H1 (cell line): Measurements from ENCODE around the gene ZNF414. TPM values are rescaled to one million over a fixed set of nuclear protein-coding genes. Genes with fewer than 3 reads are reported as not detected.
A peak's percentile ranks its signal among the peaks of the same experiment; 100 is the strongest.

Experiments used
- CTCF ChIA-PET: fragments of 300-600 bp; sonication (Branson Sonifier 250); formaldehyde crosslinking; loops from one replicate; lab custom pipeline; 2021; ENCODE audit not compliant: partially characterized antibody; lab: Charles Lee
- POLR2A ChIA-PET: fragments of 300-600 bp; sonication (Branson Sonifier 250); formaldehyde crosslinking; loops from one replicate; lab custom pipeline; 2021; ENCODE audit warnings: inconsistent platforms; ENCODE audit not compliant: partially characterized antibody; lab: Charles Lee
- DNase-seq, 2 experiments: peaks; one replicate each; pipeline versions ENCODE4 v3.0.0 to v3.0.0-alpha.2; 2010 to 2022; ENCODE audit warnings: low spot score in 2 of 2, low read depth in 1 of 2, mixed read lengths in 1 of 2
- FAIRE-seq: peaks from 2 replicates; lab custom pipeline; 2011; peaks lifted over from hg19 to GRCh38; lab: Jason Lieb, UNC
- H2AFZ ChIP-seq: 2 replicates; pipeline ENCODE4 v1.8.1; 2012; ENCODE audit warnings: low read length, inconsistent platforms
- H2AK5ac ChIP-seq: 2 replicates; pipeline ENCODE4 v1.6.1; 2013; ENCODE audit warnings: low read depth, low read length
- H2BK120ac ChIP-seq: replicated peaks from 2 replicates; pipeline ENCODE3; 2013; ENCODE audit warnings: low read depth, low read length, inconsistent platforms
- H2BK12ac ChIP-seq: 2 replicates; pipeline ENCODE4 v1.6.1; 2013; ENCODE audit warnings: low read depth, low read length
- H2BK15ac ChIP-seq: 2 replicates; pipeline ENCODE4 v1.6.1; 2013; ENCODE audit warnings: low read length
- H2BK20ac ChIP-seq: 2 replicates; pipeline ENCODE4 v1.6.1; 2013; ENCODE audit warnings: low read length
- H2BK5ac ChIP-seq: 2 replicates; pipeline ENCODE4 v1.6.1; 2013; ENCODE audit warnings: low read depth, low read length
- H3K14ac ChIP-seq: 2 replicates; pipeline ENCODE4 v1.6.1; 2013; ENCODE audit warnings: inconsistent platforms; ENCODE audit not compliant: insufficient read length
- H3K18ac ChIP-seq: 2 replicates; pipeline ENCODE4 v1.6.1; 2013; ENCODE audit warnings: low read length; ENCODE audit errors: extremely low read depth
- H3K23ac ChIP-seq: 2 replicates; pipeline ENCODE4 v1.6.1; 2013; ENCODE audit warnings: inconsistent platforms; ENCODE audit not compliant: insufficient read length
- H3K23me2 ChIP-seq: 2 replicates; pipeline ENCODE4 v1.6.1; 2013; ENCODE audit warnings: low read depth, low read length
- H3K27ac ChIP-seq: 2 replicates; pipeline ENCODE4 v1.6.1; 2011; ENCODE audit warnings: low read depth, low read length, inconsistent platforms
- H3K27me3 ChIP-seq, 4 experiments: replicated peaks in 1 of 4; 1 replicate in 1 of 4; 2 replicates in 3 of 4; pipeline versions ENCODE4 v1.6.1 to v1.8.1; 2011 to 2013; ENCODE audit warnings: low read length in 3 of 4, mild to moderate bottlenecking in 3 of 4, inconsistent platforms in 2 of 4, mixed read lengths in 2 of 4, moderate library complexity in 1 of 4; ENCODE audit not compliant: control insufficient read depth in 3 of 4, insufficient read depth in 3 of 4; ENCODE audit errors: extremely low read depth in 1 of 4
- H3K36me3 ChIP-seq, 4 experiments: 2 replicates each; pipeline versions ENCODE4 v1.6.1 to v1.8.1; 2011 to 2013; ENCODE audit warnings: mild to moderate bottlenecking in 4 of 4, low read length in 3 of 4, moderate library complexity in 2 of 4, control low read depth in 1 of 4, inconsistent platforms in 1 of 4; ENCODE audit not compliant: insufficient read depth in 4 of 4, control insufficient read depth in 2 of 4
- H3K4ac ChIP-seq: replicated peaks from 2 replicates; pipeline ENCODE3; 2013; ENCODE audit warnings: low read length, low read depth, mixed read lengths, inconsistent platforms; ENCODE audit not compliant: insufficient read length
- H3K4me1 ChIP-seq, 4 experiments: replicated peaks in 1 of 4; 1 replicate in 1 of 4; 2 replicates in 3 of 4; pipeline versions ENCODE4 v1.6.1 to v1.8.1; 2011 to 2013; ENCODE audit warnings: low read length in 3 of 4, inconsistent platforms in 2 of 4, mixed read lengths in 1 of 4; ENCODE audit not compliant: insufficient read depth in 4 of 4, control insufficient read depth in 3 of 4
- H3K4me2 ChIP-seq, 2 experiments: 2 replicates each; pipeline versions ENCODE4 v1.6.1 to v1.8.1; 2011 to 2013; ENCODE audit warnings: low read depth in 2 of 2, low read length in 2 of 2, control low read depth in 1 of 2, inconsistent platforms in 1 of 2, mild to moderate bottlenecking in 1 of 2; ENCODE audit not compliant: insufficient read depth in 1 of 2
- H3K4me3 ChIP-seq, 4 experiments: fragments of 200-600, 300-600 bp in 1 of 4; sonication (generic), shearing (Covaris generic), sonication (Bioruptor Twin) in 1 of 4; 2 replicates each; pipeline versions ENCODE4 v1.5.1 to v1.8.1; 2011 to 2016; ENCODE audit warnings: low read length in 4 of 4, low read depth in 3 of 4, control low read depth in 2 of 4, inconsistent platforms in 2 of 4, mild to moderate bottlenecking in 2 of 4, mixed read lengths in 1 of 4, moderate library complexity in 1 of 4; ENCODE audit not compliant: insufficient read depth in 2 of 4; ENCODE audit errors: extremely low read depth in 1 of 4
- H3K56ac ChIP-seq: replicated peaks from 2 replicates; pipeline ENCODE3; 2013; ENCODE audit warnings: low read depth, mild to moderate bottlenecking, mixed read lengths, low read length, inconsistent platforms; ENCODE audit not compliant: insufficient read length
- H3K79me1 ChIP-seq: 2 replicates; pipeline ENCODE4 v1.6.1; 2013; ENCODE audit warnings: low read depth, low read length, control low read depth
- H3K79me2 ChIP-seq, 2 experiments: 2 replicates each; pipeline versions ENCODE4 v1.6.1 to v1.8.1; 2012 to 2013; ENCODE audit warnings: low read length in 2 of 2, mild to moderate bottlenecking in 2 of 2, inconsistent platforms in 1 of 2; ENCODE audit not compliant: insufficient read depth in 2 of 2, control insufficient read depth in 1 of 2
- H3K9ac ChIP-seq, 4 experiments: replicated peaks in 1 of 4; 1 replicate in 1 of 4; 2 replicates in 3 of 4; pipeline versions ENCODE4 v1.6.1 to v1.8.1; 2011 to 2013; ENCODE audit warnings: low read depth in 3 of 4, low read length in 3 of 4, control low read depth in 2 of 4, mild to moderate bottlenecking in 2 of 4, moderate library complexity in 2 of 4, inconsistent platforms in 1 of 4; ENCODE audit errors: extremely low read depth in 1 of 4
- H3K9me3 ChIP-seq, 2 experiments: 2 replicates each; pipeline versions ENCODE4 v1.6.1 to v1.8.1; 2012 to 2013; ENCODE audit warnings: mild to moderate bottlenecking in 2 of 2, moderate library complexity in 2 of 2, control low read depth in 1 of 2, inconsistent platforms in 1 of 2, low read depth in 1 of 2, low read length in 1 of 2, mixed read lengths in 1 of 2; ENCODE audit not compliant: insufficient read depth in 2 of 2
- H4K20me1 ChIP-seq, 2 experiments: replicated peaks in 1 of 2; 2 replicates each; pipeline versions ENCODE3 to v1.8.1; 2011 to 2013; ENCODE audit warnings: inconsistent platforms in 2 of 2, low read length in 2 of 2, mild to moderate bottlenecking in 1 of 2; ENCODE audit not compliant: insufficient read depth in 2 of 2, control insufficient read depth in 1 of 2
- H4K5ac ChIP-seq: 2 replicates; pipeline ENCODE4 v1.6.1; 2013; ENCODE audit warnings: low read length, low read depth, mixed read lengths, inconsistent platforms; ENCODE audit not compliant: insufficient read length
- H4K8ac ChIP-seq: 2 replicates; pipeline ENCODE4 v1.8.0; 2013; ENCODE audit warnings: mild to moderate bottlenecking, moderate library complexity, low read length, inconsistent platforms; ENCODE audit not compliant: insufficient read depth; ENCODE audit errors: extremely low read depth
- H4K91ac ChIP-seq: replicated peaks from 2 replicates; pipeline ENCODE3; 2013; ENCODE audit warnings: low read length, mixed read lengths, inconsistent platforms; ENCODE audit not compliant: insufficient read length
- EP300 ChIP-seq, 2 experiments: IDR thresholded peaks; 1 replicate in 1 of 2; 2 replicates in 1 of 2; pipeline ENCODE4 v1.6.1; 2011 to 2012; ENCODE audit warnings: low read depth in 2 of 2, low read length in 2 of 2, mild to moderate bottlenecking in 2 of 2, borderline replicate concordance in 1 of 2, inconsistent platforms in 1 of 2, moderate library complexity in 1 of 2
- MAX ChIP-seq: IDR thresholded peaks from 2 replicates; pipeline ENCODE4 v1.6.1; 2012; ENCODE audit warnings: inconsistent platforms
- POLR2A ChIP-seq, 2 experiments: IDR thresholded peaks; 1 replicate in 1 of 2; 2 replicates in 1 of 2; pipeline ENCODE4 v1.6.1; 2011; ENCODE audit warnings: low read depth in 2 of 2, low read length in 2 of 2, mild to moderate bottlenecking in 2 of 2; ENCODE audit errors: control extremely low read depth in 1 of 2
- POLR2AphosphoS5 ChIP-seq: IDR thresholded peaks from 2 replicates; pipeline ENCODE4 v1.6.1; 2011; ENCODE audit warnings: low read depth, low read length
- TEAD4 ChIP-seq: IDR thresholded peaks from 2 replicates; pipeline ENCODE4 v1.6.1; 2012; ENCODE audit warnings: low read depth, low read length, inconsistent platforms, mixed read lengths
- whole genome bisulfite sequencing, 2 experiments: shearing (Covaris generic) in 1 of 2; methylation state at CpG; one replicate each; pipeline versions ENCODE4 v1.1.6 to v1.1.7; 2013 to 2015; ENCODE audit warnings: low lambda C conversion rate in 2 of 2, mixed read lengths in 2 of 2, inconsistent platforms in 1 of 2, low coverage in 1 of 2, missing lambda C conversion rate in 1 of 2; ENCODE audit not compliant: insufficient replicate concordance in 2 of 2, insufficient coverage in 1 of 2, insufficient read length in 1 of 2; ENCODE audit errors: extremely low coverage in 1 of 2, missing lambda C conversion rate in 1 of 2; 5-methylcytosine and 5-hydroxymethylcytosine counted together
- polyA plus RNA-seq, 7 experiments: library from polyadenylated mRNA; depleted of rRNA in 3 of 7; stranded (reverse) in 5 of 7; unstranded in 2 of 7; fragments of >200 nt in 5 of 7; fragments of 200-250 nt in 2 of 7; gene quantifications; 1 replicate in 5 of 7; 2 replicates in 1 of 7; 4 replicates in 1 of 7; pipeline versions ENCODE4 v1.2.1 to v1.2.3, GENCODE V29; 2011 to 2013; ENCODE audit warnings: missing spikeins in 2 of 7, mixed read lengths in 2 of 7
- total RNA-seq: library from RNA; stranded (reverse); fragmentation: NEBNext Ultra II Directional; extraction: Animal tissue kit (Norgen Biotek cat#: 25700); gene quantifications from 2 replicates; pipeline ENCODE4 v1.2.1, GENCODE V29; 2021

The ZNF414 gene
- total and polyA plus RNA-seq, 2 of the 8 experiments (the other 6 are each of a cell fraction or from before 2014, with no cell fraction given) = 9.7 to 26.8 TPM

GRCh38 chr19:8485561-8486371 is 28.2 kb downstream of the ZNF414 start:
- Histone ChIP-seq H3K56ac (no peak overlapping the region), H3K36me3 (peaks cover 33 to 73% (median 54%) of the 10 kb centered on the region in 4 experiments), H3K9me3 (no peaks in the 10 kb centered on the region), H4K20me1 (peaks cover 20 to 50% of the 10 kb centered on the region in 2 experiments), H3K27me3 (no peaks in the 10 kb centered on the region), H2BK15ac (no peak overlapping the region), H2BK120ac (no peak overlapping the region), H3K4me2 (no peak overlapping the region), H3K18ac (no peak overlapping the region), H2AFZ (no peak overlapping the region), H2BK20ac (no peak overlapping the region), H3K9ac (no peak overlapping the region), H4K91ac (no peak overlapping the region), H3K4me3 (no peak overlapping the region), H2BK12ac (no peak overlapping the region), H4K8ac (peak overlapping the region; percentile 72), H3K23ac (no peak overlapping the region), H2BK5ac (no peak overlapping the region), H3K79me1 (peaks cover 18% of the 10 kb centered on the region), H2AK5ac (no peak overlapping the region), H3K4ac (no peak overlapping the region), H3K14ac (no peak overlapping the region), H3K79me2 (peaks cover 0 to 36% of the 10 kb centered on the region in 2 experiments; a peak in 2 of 4 replicates), H3K23me2 (no peaks in the 10 kb centered on the region; the same call in 1 of the 2 replicates), H4K5ac (no peak overlapping the region), H3K27ac (no peak overlapping the region), H3K4me1 (peaks cover 0 to 2% (median 0%) of the 10 kb centered on the region in 4 experiments; a peak in 1 of 7 replicates)
- DNase-seq = no peak
- TF ChIP-seq TEAD4 = no peak
- TF ChIP-seq EP300 (IDR thresholded peaks at IDR 0.05; ENCODE audit: borderline replicate concordance in 1 of 2, low read depth in 2 of 2, low read length in 2 of 2) = no peak
- TF ChIP-seq POLR2AphosphoS5 = 0 out of 2 replicates have a peak, but pooled peaks have one; percentile 21
- TF ChIP-seq POLR2A (IDR thresholded peaks at IDR 0.05; ENCODE audit: control extremely low read depth in 1 of 2, low read depth in 2 of 2, low read length in 2 of 2) = peak in 1 of 2 experiments; percentile 5; a peak in 1 of 3 replicates
- 0 out of 2 replicates have a peak, but pooled peaks have one; percentile 20 for TF ChIP-seq MAX
- no peak for FAIRE-seq
- 97% methylated on average over 58 of the region's 62 CpGs; no CpG with 5 or more reads in 1 of the 2 experiments for WGBS, 2 experiments
- POLR2A ChIA-PET = interaction anchor here (0.7 to 2.7 kb wide), 7 partner anchors 11 to 40 kb away, joined by 3 to 11 read pairs (median 4); no protein-coding TSS in a partner anchor
- CTCF ChIA-PET = interaction anchor here (0.6 to 1.8 kb wide), 7 partner anchors 9 to 94 kb away, joined by 3 to 5 read pairs (median 4); no protein-coding TSS in a partner anchor
